ENCODE measurements around the gene GAPDHS.

Gene GAPDHS

DNA sequence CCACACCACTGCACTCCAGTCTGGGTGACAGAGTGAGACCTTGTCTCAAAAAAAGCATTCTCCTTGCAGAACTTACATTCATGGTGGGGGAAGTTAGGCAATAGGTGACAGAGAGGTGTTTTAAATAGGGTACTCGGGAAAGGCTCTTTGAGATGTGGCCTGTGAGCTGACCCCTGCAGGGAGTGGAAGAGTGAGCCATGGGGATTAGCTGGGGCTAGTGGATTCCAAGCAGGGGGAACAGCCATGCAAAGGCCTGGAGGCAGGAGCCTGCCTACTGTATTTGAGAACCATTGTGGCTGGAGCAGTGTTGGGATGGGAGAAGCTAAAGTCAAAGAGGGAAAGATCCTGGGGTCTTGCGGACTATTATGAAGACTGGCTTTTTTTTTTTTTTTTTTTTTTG, 15.9 kb upstream of the GAPDHS start:
- Histone ChIP-seq H3K27me3 (ENCODE audit: insufficient read depth, low read length, poor library complexity) (no peaks in the 10 kb centered on the region), H2AFZ (ENCODE audit: low read depth, low read length) (no peak overlapping the region)
- no peak for ATAC-seq (ENCODE audit: insufficient read depth, low read depth)

DNA sequence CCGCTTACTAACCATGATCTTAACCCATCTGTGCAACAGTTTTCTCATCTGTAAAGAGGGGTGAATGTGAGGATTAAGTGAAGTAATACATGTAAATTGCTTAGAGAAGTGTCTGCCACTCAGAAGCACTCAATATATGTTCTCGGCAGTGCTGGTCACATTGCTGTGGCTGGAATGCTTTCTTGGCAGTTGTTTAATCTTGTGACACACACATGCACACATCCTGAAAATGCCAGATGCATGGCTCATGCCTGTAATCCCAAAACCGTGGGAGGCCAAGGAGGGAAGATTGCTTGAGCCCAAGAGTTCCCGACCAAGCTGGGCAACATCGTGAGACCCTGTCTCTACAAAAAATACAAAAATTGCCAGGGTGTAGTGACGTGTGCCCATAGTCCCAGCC, 14.9 kb upstream of the GAPDHS start:
- DNase-seq (no peak), ATAC-seq (ENCODE audit: insufficient read depth, low read depth) (no peak)
- H3K27ac ChIP-seq (ENCODE audit: low read length), result no peak overlapping the region

More for the DNA sequence above, 15.9 kb upstream of the GAPDHS start:
- H3K36me3 ChIP-seq (ENCODE audit: insufficient read depth, low read length), result no peaks in the 10 kb centered on the region
- no peak overlapping the region for H3K4me3 ChIP-seq (ENCODE audit: low read depth in 1 of 2, low read length in 2 of 2)
- H3K4me2 ChIP-seq (ENCODE audit: insufficient read depth, low read length), result no peak overlapping the region
- H3K79me2 ChIP-seq (ENCODE audit: insufficient read depth, low read length), result no peaks in the 10 kb centered on the region
- no peaks in the 10 kb centered on the region for H3K9me3 ChIP-seq (ENCODE audit: insufficient read depth, low read length, severe bottlenecking)
- H4K20me1 ChIP-seq (ENCODE audit: insufficient read depth, low read length), result no peaks in the 10 kb centered on the region
- H3K4me1 ChIP-seq (ENCODE audit: insufficient read depth, low read length), result no peaks in the 10 kb centered on the region
- no peak for DNase-seq
- no peak overlapping the region for H3K9ac ChIP-seq (ENCODE audit: low read depth, low read length)
- TF ChIP-seq, protein P1, sequence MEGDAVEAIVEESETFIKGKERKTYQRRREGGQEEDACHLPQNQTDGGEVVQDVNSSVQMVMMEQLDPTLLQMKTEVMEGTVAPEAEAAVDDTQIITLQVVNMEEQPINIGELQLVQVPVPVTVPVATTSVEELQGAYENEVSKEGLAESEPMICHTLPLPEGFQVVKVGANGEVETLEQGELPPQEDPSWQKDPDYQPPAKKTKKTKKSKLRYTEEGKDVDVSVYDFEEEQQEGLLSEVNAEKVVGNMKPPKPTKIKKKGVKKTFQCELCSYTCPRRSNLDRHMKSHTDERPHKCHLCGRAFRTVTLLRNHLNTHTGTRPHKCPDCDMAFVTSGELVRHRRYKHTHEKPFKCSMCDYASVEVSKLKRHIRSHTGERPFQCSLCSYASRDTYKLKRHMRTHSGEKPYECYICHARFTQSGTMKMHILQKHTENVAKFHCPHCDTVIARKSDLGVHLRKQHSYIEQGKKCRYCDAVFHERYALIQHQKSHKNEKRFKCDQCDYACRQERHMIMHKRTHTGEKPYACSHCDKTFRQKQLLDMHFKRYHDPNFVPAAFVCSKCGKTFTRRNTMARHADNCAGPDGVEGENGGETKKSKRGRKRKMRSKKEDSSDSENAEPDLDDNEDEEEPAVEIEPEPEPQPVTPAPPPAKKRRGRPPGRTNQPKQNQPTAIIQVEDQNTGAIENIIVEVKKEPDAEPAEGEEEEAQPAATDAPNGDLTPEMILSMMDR (IDR thresholded peaks at IDR 0.05; ENCODE audit: borderline replicate concordance, extremely low read depth, low read length, poor library complexity, severe bottlenecking), result no peak
- no peak overlapping the region for H3K27ac ChIP-seq (ENCODE audit: low read length)

DNA sequence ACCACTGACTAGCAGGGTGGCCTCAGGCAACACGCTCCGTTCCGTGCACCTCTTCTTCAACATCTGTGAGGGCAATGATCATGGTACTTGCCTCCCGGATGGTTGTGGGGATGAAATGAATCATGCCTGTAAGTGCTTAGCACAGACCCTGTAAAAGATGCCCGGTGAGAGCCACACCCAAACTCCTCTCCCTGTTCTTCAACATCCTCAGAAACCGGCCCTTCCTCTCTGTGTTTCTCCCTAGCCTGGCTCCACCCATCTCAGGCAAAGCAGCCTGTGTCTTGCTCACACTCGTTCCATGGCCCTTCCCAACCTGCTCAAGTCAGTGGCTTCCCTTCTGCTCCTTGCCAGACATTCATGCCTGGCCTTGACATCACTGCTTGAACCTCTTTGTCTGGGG, 14.0 kb upstream of the GAPDHS start:
- no peak overlapping the region for H3K4me2 ChIP-seq (ENCODE audit: insufficient read depth, low read length)
- ATAC-seq (ENCODE audit: insufficient read depth, low read depth), result no peak
- H3K4me1 ChIP-seq (ENCODE audit: insufficient read depth, low read length), result no peaks in the 10 kb centered on the region

More for the DNA sequence above, 14.9 kb upstream of the GAPDHS start:
- no peaks in the 10 kb centered on the region for H4K20me1 ChIP-seq (ENCODE audit: insufficient read depth, low read length)
- no peaks in the 10 kb centered on the region for H3K36me3 ChIP-seq (ENCODE audit: insufficient read depth, low read length)
- no peak overlapping the region for H3K4me2 ChIP-seq (ENCODE audit: insufficient read depth, low read length)
- H3K9ac ChIP-seq (ENCODE audit: low read depth, low read length), result no peak overlapping the region
- no peaks in the 10 kb centered on the region for H3K4me1 ChIP-seq (ENCODE audit: insufficient read depth, low read length)
- no peaks in the 10 kb centered on the region for H3K9me3 ChIP-seq (ENCODE audit: insufficient read depth, low read length, severe bottlenecking)
- no peak overlapping the region for H3K4me3 ChIP-seq (ENCODE audit: low read depth in 1 of 2, low read length in 2 of 2)
- no peak overlapping the region for H2AFZ ChIP-seq (ENCODE audit: low read depth, low read length)
- TF ChIP-seq EZH2 (IDR thresholded peaks at IDR 0.05; ENCODE audit: borderline replicate concordance, low read depth, low read length, severe bottlenecking), result no peak
- TF ChIP-seq, protein P1 (IDR thresholded peaks at IDR 0.05; ENCODE audit: borderline replicate concordance, extremely low read depth, low read length, poor library complexity, severe bottlenecking), result no peak
- no peaks in the 10 kb centered on the region for H3K27me3 ChIP-seq (ENCODE audit: insufficient read depth, low read length, poor library complexity)
- H3K79me2 ChIP-seq (ENCODE audit: insufficient read depth, low read length), result no peaks in the 10 kb centered on the region

More for the DNA sequence above, 14.0 kb upstream of the GAPDHS start:
- TF ChIP-seq, protein P1 (IDR thresholded peaks at IDR 0.05; ENCODE audit: borderline replicate concordance, extremely low read depth, low read length, poor library complexity, severe bottlenecking), result no peak
- TF ChIP-seq EZH2 (IDR thresholded peaks at IDR 0.05; ENCODE audit: borderline replicate concordance, low read depth, low read length, severe bottlenecking), result no peak
- Histone ChIP-seq H2AFZ (ENCODE audit: low read depth, low read length) (no peak overlapping the region), H3K9me3 (ENCODE audit: insufficient read depth, low read length, severe bottlenecking) (no peaks in the 10 kb centered on the region), H3K27ac (ENCODE audit: low read length) (no peak overlapping the region), H3K9ac (ENCODE audit: low read depth, low read length) (no peak overlapping the region), H4K20me1 (ENCODE audit: insufficient read depth, low read length) (no peaks in the 10 kb centered on the region), H3K79me2 (ENCODE audit: insufficient read depth, low read length) (no peaks in the 10 kb centered on the region), H3K36me3 (ENCODE audit: insufficient read depth, low read length) (no peaks in the 10 kb centered on the region), H3K27me3 (ENCODE audit: insufficient read depth, low read length, poor library complexity) (no peaks in the 10 kb centered on the region), H3K4me3 (ENCODE audit: low read depth in 1 of 2, low read length in 2 of 2) (no peak overlapping the region)
- no peak for DNase-seq
